Subcutaneous adipose tissue (tissue), 4 donors: ENCODE data around the gene SERPINA5. TPM values are rescaled to one million over a fixed set of nuclear protein-coding genes. Genes with fewer than 3 reads are reported as not detected.

ENCODE experiments used
- CTCF ChIP-seq: fragments of 450-650 bp; IDR thresholded peaks from one replicate; pipeline ENCODE4 v1.5.1; 2016; ENCODE audit warnings: low read depth, mild to moderate bottlenecking, control low read depth, antibody characterized with exemption, moderate library complexity
- total RNA-seq, 4 donors: library from RNA; depleted of rRNA; stranded (reverse); fragments of >200 nt; gene quantifications; one replicate each; pipeline ENCODE4 v1.1.0, GENCODE V29; 2016

SERPINA5 gene
- total RNA-seq, 4 donors from 2014 or later, result 2.0 to 5.5 (median 3.2) TPM

- no peak for TF ChIP-seq CTCF
These were observed 9.8 kb upstream of the SERPINA5 start for GRCh38 chr14:94571395-94571794.

- TF ChIP-seq CTCF, result no peak
These were observed 9.3 kb upstream of the SERPINA5 start for GRCh38 chr14:94571950-94572349.

GRCh38 chr14:94572637-94573303 is 8.5 kb upstream of the SERPINA5 start:
- TF ChIP-seq CTCF, result no peak

- TF ChIP-seq CTCF, result no peak
These were observed 7.5 kb upstream of the SERPINA5 start for GRCh38 chr14:94573475-94574277.

- TF ChIP-seq CTCF, result no peak
These were observed 6.9 kb upstream of the SERPINA5 start for GRCh38 chr14:94574336-94574735.

- no peak for TF ChIP-seq CTCF
These were observed 5.3 kb upstream of the SERPINA5 start for GRCh38 chr14:94575730-94576585.

GRCh38 chr14:94578712-94579111 is 2.5 kb upstream of the SERPINA5 start:
- TF ChIP-seq CTCF, result no peak
